Measurements from ENCODE around the gene BCR. TPM values are rescaled to one million over a fixed set of nuclear protein-coding genes. Genes with fewer than 3 reads are reported as not detected.
A peak's percentile ranks its signal among the peaks of the same experiment; 100 is the strongest.

The BCR gene
- total RNA-seq, 1 donor from 2014 or later = 102 TPM

GRCh38 chr22:23143119-23143518 is 37.2 kb upstream of the BCR start:
- no peaks in the 10 kb centered on the region for H3K27me3 Mint-ChIP-seq
- no peak for TF ChIP-seq CTCF (IDR thresholded peaks at IDR 0.05; ENCODE audit: unreplicated experiment)

GRCh38 chr22:23144432-23144831 is 35.9 kb upstream of the BCR start:
- no peaks in the 10 kb centered on the region for H3K27me3 Mint-ChIP-seq
- TF ChIP-seq CTCF (IDR thresholded peaks at IDR 0.05; ENCODE audit: unreplicated experiment) = no peak
- no peak overlapping the region for H3K4me3 Mint-ChIP-seq (ENCODE audit: low read depth)
- peaks cover 28% of the 10 kb centered on the region for H3K4me1 Mint-ChIP-seq (ENCODE audit: low read depth)
- no peak for DNase-seq (ENCODE audit: low spot score, unreplicated experiment)
- H3K27ac Mint-ChIP-seq = peak overlapping the region; percentile 84
- H3K9me3 Mint-ChIP-seq (ENCODE audit: low read depth) = no peaks in the 10 kb centered on the region
- no peaks in the 10 kb centered on the region for H3K36me3 Mint-ChIP-seq (ENCODE audit: insufficient read depth)

More at GRCh38 chr22:23143119-23143518, 37.2 kb upstream of the BCR start:
- Mint-ChIP-seq H3K4me3 (ENCODE audit: low read depth) (no peak overlapping the region), H3K36me3 (ENCODE audit: insufficient read depth) (no peaks in the 10 kb centered on the region), H3K9me3 (ENCODE audit: low read depth) (no peaks in the 10 kb centered on the region), H3K27ac (peak overlapping the region; percentile 93), H3K4me1 (ENCODE audit: low read depth) (peaks cover 28% of the 10 kb centered on the region)
- no peak for DNase-seq (ENCODE audit: low spot score, unreplicated experiment)

- peak; percentile 97 for DNase-seq (ENCODE audit: low spot score, unreplicated experiment)
- H3K27me3 Mint-ChIP-seq = no peaks in the 10 kb centered on the region
- H3K9me3 Mint-ChIP-seq (ENCODE audit: low read depth) = no peaks in the 10 kb centered on the region
- peak within 1 kb of the TSS; percentile 77 for H3K4me3 Mint-ChIP-seq (ENCODE audit: low read depth)
- peak within 1 kb of the TSS; percentile 45 for H3K27ac Mint-ChIP-seq
- H3K36me3 Mint-ChIP-seq (ENCODE audit: insufficient read depth) = peaks cover 5% of the 10 kb centered on the region
- no peak for TF ChIP-seq CTCF (IDR thresholded peaks at IDR 0.05; ENCODE audit: unreplicated experiment)
- peaks cover 28% of the 10 kb centered on the region for H3K4me1 Mint-ChIP-seq (ENCODE audit: low read depth)
These were observed 35.1 kb upstream of the BCR start, which contains the start of gene RAB36 for GRCh38 chr22:23144932-23145877. TSS of gene RAB36 (plus strand) at chr22:23145477. CDS start at chr22:23146617, 1,140 bp downstream.

GRCh38 chr22:23145878-23146470 is 34.3 kb upstream of the BCR start:
- no peaks in the 10 kb centered on the region for H3K27me3 Mint-ChIP-seq
- no peaks in the 10 kb centered on the region for H3K9me3 Mint-ChIP-seq (ENCODE audit: low read depth)
- peak overlapping the region; percentile 77 for H3K4me3 Mint-ChIP-seq (ENCODE audit: low read depth)
- no peak for TF ChIP-seq CTCF (IDR thresholded peaks at IDR 0.05; ENCODE audit: unreplicated experiment)
- peaks cover 5% of the 10 kb centered on the region for H3K36me3 Mint-ChIP-seq (ENCODE audit: insufficient read depth)
- peaks cover 28% of the 10 kb centered on the region for H3K4me1 Mint-ChIP-seq (ENCODE audit: low read depth)
- no peak overlapping the region for H3K27ac Mint-ChIP-seq
- DNase-seq (ENCODE audit: low spot score, unreplicated experiment) = no peak

GRCh38 chr22:23146478-23147205 is 33.7 kb upstream of the BCR start:
- no peak for DNase-seq (ENCODE audit: low spot score, unreplicated experiment)
- H3K36me3 Mint-ChIP-seq (ENCODE audit: insufficient read depth) = peaks cover 5% of the 10 kb centered on the region
- H3K27me3 Mint-ChIP-seq = no peaks in the 10 kb centered on the region
- no peaks in the 10 kb centered on the region for H3K9me3 Mint-ChIP-seq (ENCODE audit: low read depth)
- peaks cover 24% of the 10 kb centered on the region for H3K4me1 Mint-ChIP-seq (ENCODE audit: low read depth)
- no peak overlapping the region for H3K27ac Mint-ChIP-seq
- TF ChIP-seq CTCF (IDR thresholded peaks at IDR 0.05; ENCODE audit: unreplicated experiment) = no peak
- peak overlapping the region; percentile 42 for H3K4me3 Mint-ChIP-seq (ENCODE audit: low read depth)
